Measurements from ENCODE around the gene CYP2J2.
A peak's percentile ranks its signal among the peaks of the same experiment; 100 is the strongest.
"Not testable (repeated sequence)": the region's sequence is repeated elsewhere in the genome, so short reads cannot be mapped to it uniquely, and the experiment has no call there.

CYP2J2 gene

DNA sequence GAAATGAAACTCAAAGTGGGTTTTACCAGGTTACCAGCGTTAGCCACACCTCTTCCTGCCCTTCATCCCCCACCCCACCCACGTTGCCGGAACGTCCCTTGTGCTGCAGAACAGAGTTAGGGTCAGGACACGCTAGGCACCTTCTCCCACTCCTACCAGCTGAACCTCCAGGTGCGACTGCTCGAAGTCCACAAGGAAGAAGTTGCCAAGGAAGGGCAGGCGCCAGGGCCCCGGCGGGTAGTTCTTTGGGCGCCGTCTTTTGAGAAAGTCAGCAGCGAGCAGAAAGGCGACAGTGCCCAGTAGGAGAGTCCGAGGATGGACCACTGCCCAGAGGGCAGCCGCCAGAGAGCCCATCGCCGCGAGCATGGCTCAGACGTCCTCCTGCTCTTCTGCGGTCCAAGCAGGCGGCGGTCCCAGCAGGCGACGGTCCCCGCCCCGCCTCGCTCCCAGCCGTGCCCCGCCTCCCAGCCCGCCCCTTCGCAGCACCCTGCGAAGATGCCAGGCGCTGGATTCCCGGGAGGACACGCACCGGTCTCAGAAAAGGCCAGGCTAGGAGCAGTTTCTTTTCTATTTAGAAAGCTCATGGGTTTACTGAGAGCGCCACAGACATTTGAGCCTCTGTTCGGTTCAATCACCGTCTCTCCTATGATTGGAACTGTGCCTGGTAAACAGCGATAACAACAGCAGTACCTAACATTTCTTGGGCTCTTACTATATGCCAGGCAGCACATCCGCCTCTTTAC is at the start of gene CYP2J2:
Gene CYP2J2 (minus strand): TSS at position 393 of the 743 bp plus-strand sequence. CDS start 27 bp downstream, at position 366.
- Histone ChIP-seq H3K4me1 (ENCODE audit: control insufficient read depth in 1 of 2, insufficient read depth in 1 of 2, low read depth in 1 of 2, low read length in 1 of 2) (peaks cover 0 to 6% of the 10 kb centered on the region in 2 experiments), H3K36me3 (no peaks in the 10 kb centered on the region), H3K9me3 (no peaks in the 10 kb centered on the region), H3K4me3 (ENCODE audit: low read depth in 1 of 2, low read length in 1 of 2) (peak within 1 kb of the TSS; percentile 8 to 47), H3K27ac (no peak within 1 kb of the TSS), H3K27me3 (peaks cover 53% of the 10 kb centered on the region)
- TF ChIP-seq, protein P1, sequence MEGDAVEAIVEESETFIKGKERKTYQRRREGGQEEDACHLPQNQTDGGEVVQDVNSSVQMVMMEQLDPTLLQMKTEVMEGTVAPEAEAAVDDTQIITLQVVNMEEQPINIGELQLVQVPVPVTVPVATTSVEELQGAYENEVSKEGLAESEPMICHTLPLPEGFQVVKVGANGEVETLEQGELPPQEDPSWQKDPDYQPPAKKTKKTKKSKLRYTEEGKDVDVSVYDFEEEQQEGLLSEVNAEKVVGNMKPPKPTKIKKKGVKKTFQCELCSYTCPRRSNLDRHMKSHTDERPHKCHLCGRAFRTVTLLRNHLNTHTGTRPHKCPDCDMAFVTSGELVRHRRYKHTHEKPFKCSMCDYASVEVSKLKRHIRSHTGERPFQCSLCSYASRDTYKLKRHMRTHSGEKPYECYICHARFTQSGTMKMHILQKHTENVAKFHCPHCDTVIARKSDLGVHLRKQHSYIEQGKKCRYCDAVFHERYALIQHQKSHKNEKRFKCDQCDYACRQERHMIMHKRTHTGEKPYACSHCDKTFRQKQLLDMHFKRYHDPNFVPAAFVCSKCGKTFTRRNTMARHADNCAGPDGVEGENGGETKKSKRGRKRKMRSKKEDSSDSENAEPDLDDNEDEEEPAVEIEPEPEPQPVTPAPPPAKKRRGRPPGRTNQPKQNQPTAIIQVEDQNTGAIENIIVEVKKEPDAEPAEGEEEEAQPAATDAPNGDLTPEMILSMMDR (IDR thresholded peaks at IDR 0.05): no peak

DNA sequence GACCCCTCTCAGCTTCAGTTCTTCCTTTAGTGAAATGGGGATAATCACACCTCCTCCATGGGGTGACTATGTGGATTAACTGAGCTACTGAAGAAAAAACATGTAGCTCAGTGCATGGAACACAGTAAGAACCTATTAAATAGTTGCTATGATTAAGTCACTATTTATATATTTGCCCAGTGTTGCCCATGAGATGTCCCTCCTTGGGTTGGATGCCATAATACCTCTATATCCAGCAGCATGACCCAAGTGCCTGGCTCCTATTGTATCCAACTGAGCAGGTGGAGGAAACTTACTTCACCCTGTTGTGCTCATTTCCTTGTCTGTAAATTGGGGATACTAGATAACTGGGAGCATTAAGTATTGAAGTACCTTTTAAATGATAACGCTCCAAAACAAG is 47.1 kb upstream of the CYP2J2 start:
- H3K27me3 ChIP-seq: peaks cover 14% of the 10 kb centered on the region

DNA sequence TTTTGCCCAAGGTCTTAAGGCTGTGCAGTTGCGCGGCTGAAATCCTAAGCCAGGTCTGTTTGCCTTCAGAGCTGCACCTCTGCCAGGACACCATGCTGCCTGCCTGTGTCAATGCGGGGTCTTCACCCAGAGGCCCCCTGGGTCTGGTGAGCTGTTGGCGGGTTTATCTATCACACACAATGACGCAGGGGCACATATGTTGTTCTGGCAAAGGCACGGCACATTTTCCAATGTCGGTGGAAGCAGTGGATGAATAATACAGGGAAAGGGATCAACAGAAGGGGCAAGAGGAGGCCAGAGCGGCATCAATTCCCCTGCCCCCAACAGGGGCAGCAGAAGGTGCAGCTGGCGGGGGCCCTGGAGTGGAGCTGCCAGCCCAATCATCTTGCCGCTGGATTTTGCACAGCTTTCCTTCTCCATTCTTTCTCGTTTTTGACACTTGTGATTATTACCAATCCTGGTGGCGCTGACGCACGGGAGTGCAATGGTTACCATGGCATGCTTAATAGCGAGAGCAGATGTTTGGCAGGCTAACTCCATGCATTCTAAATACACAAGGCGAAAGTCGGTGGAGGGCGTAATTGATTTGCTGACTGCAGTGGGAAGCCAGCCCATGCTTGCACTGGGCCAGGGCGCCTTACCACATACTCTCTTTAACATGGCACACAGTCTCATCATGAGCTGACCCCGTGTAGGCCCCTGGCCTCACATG is 45.8 kb upstream of the CYP2J2 start:
- H3K36me3 ChIP-seq: no peaks in the 10 kb centered on the region
- H3K4me3 ChIP-seq (ENCODE audit: low read depth in 1 of 2, low read length in 1 of 2): no peak overlapping the region
- TF ChIP-seq, protein P1 (IDR thresholded peaks at IDR 0.05): no peak
- H3K4me1 ChIP-seq (ENCODE audit: control insufficient read depth in 1 of 2, insufficient read depth in 1 of 2, low read depth in 1 of 2, low read length in 1 of 2): peaks cover 0 to 5% of the 10 kb centered on the region in 2 experiments
- no peaks in the 10 kb centered on the region for H3K9me3 ChIP-seq
- H3K27ac ChIP-seq: no peak overlapping the region
- peaks cover 14% of the 10 kb centered on the region for H3K27me3 ChIP-seq

More for the DNA sequence above, 47.1 kb upstream of the CYP2J2 start:
- H3K36me3 ChIP-seq: no peaks in the 10 kb centered on the region
- TF ChIP-seq, protein P1 (IDR thresholded peaks at IDR 0.05): no peak
- peaks cover 6 to 14% of the 10 kb centered on the region in 2 experiments for H3K4me1 ChIP-seq (ENCODE audit: control insufficient read depth in 1 of 2, insufficient read depth in 1 of 2, low read depth in 1 of 2, low read length in 1 of 2)
- no peaks in the 10 kb centered on the region for H3K9me3 ChIP-seq
- no peak overlapping the region for H3K27ac ChIP-seq
- no peak overlapping the region for H3K4me3 ChIP-seq (ENCODE audit: low read depth in 1 of 2, low read length in 1 of 2)

DNA sequence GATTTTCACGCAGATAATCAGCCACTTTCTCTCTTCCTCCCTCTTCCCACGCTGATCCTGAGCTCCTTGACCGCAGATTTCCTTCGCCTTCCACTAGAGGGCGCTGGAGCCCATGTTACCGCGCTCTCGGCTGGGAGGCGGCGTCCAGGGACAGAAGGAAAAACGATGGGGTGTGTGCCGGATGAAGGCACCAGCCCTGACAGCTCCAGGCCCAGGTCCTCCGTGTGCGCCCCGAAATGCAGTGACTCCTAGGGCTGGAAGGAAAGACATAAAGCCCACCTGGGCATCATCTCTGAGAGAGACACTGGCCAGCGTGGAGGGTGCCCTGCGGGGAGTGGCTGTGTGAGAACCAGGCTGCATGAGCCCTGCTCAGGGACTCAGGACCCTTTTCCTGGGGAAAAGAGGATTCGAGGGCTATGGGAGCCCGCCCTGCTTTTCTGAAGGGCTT is 44.9 kb upstream of the CYP2J2 start:
- Histone ChIP-seq H3K9me3 (no peaks in the 10 kb centered on the region), H3K27me3 (peaks cover 11% of the 10 kb centered on the region), H3K4me1 (ENCODE audit: control insufficient read depth in 1 of 2, insufficient read depth in 1 of 2, low read depth in 1 of 2, low read length in 1 of 2) (peaks cover 0 to 5% of the 10 kb centered on the region in 2 experiments), H3K27ac (no peak overlapping the region), H3K4me3 (ENCODE audit: low read depth in 1 of 2, low read length in 1 of 2) (no peak overlapping the region), H3K36me3 (no peaks in the 10 kb centered on the region)
- TF ChIP-seq, protein P1 (IDR thresholded peaks at IDR 0.05): peak; percentile 69

GRCh38 chr1:59969542-59970175 is 43.1 kb upstream of the CYP2J2 start:
- not testable (repeated sequence) for H3K27me3 ChIP-seq

DNA sequence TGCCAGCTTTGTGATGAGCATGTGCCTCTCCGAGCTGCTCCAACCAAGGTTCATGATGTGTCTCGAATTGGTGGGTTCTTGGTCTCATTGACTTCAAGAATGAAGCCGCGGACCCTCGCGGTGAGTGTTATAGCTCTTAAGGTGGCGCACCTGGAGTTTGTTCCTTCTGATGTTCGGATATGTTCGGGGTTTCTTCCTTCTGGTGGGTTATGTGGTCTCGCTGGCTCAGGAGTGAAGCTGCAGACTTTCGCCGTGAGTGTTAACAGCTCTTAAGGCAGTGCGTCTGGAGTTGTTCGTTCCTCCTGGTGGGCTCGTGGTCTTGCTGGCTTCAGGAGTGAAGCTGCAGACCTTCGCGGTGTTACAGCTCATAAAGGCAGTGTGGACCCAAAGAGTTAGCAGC is 42.2 kb upstream of the CYP2J2 start:
- not testable (repeated sequence) for H3K9me3 ChIP-seq; H3K27ac ChIP-seq; H3K36me3 ChIP-seq; H3K4me1 ChIP-seq (ENCODE audit: control insufficient read depth in 1 of 2, insufficient read depth in 1 of 2, low read depth in 1 of 2, low read length in 1 of 2); H3K4me3 ChIP-seq (ENCODE audit: low read depth in 1 of 2, low read length in 1 of 2); H3K27me3 ChIP-seq

More at GRCh38 chr1:59969542-59970175, 43.1 kb upstream of the CYP2J2 start:
- not testable (repeated sequence) for H3K36me3 ChIP-seq; H3K27ac ChIP-seq; H3K4me3 ChIP-seq (ENCODE audit: low read depth in 1 of 2, low read length in 1 of 2); H3K4me1 ChIP-seq (ENCODE audit: control insufficient read depth in 1 of 2, insufficient read depth in 1 of 2, low read depth in 1 of 2, low read length in 1 of 2); H3K9me3 ChIP-seq
